Dedifferentiated amniotic fluid mesenchymal stem cell (primary cell): ENCODE measurements around the gene MRLN.

ENCODE experiments used
- DNase-seq: peaks from one replicate; pipeline ENCODE4 v3.0.0-alpha.2; 2016; ENCODE audit errors: extremely low spot score

Gene MRLN

DNA sequence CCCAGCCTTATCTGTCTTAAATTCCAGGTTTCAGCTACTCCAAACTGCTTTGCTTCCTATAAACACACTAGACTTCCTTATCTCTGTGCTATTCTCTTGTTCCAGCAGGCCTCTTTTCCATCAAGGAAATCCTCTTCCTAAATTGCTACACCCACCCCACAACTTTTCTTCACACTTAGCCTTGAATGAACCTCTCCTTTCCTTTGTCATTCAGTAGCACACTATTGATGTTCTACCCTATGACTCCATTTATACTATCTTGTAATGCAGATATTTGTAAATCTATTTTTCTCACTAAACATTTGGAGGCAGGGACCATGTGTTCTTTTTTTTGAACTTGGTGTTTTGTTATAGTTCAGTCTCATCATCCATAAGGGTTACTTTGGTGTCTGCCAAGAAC lies 47.3 kb downstream of the MRLN start:
- DNase-seq: no peak

DNA sequence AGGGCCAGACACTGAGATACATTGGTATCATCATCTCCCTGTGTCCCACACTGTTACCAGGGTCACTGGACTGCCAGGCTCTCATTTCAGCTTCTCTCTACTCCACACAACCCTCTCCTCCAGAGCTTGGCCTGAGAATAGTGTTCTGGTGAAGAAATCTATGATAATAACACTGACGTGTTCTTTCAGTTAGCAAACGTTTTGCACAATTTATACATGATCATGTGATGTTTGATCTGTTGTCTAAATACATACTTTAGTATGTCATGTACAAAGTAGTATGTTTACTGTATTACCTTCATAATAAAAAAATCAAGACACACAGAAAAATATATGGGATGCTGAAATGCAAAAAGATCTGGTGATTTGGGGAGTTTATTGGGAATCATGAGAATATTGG lies 48.6 kb downstream of the MRLN start:
- DNase-seq: no peak

- no peak for DNase-seq
Measured at GRCh38 chr10:59702347-59702746, 50.9 kb downstream of the MRLN start.

DNA sequence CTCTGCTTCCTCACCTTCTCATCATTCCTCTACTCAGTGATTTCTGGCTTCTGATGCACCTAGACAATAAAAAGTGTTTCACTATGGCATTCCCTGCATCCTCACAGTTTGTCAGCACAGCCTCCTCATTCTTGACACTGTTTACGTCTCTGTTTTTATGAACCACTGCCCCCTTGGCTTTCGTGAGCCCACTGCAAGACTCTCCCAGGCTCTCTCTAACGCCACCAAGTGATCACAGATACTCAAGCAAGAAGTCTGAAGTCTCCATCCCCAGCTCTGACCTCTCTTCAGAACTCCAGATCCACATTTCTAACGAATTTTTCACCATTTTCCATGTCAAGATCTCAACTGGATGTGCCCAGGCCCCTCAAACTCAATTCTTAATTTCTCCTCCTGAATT lies 52.5 kb downstream of the MRLN start:
- no peak for DNase-seq

DNA sequence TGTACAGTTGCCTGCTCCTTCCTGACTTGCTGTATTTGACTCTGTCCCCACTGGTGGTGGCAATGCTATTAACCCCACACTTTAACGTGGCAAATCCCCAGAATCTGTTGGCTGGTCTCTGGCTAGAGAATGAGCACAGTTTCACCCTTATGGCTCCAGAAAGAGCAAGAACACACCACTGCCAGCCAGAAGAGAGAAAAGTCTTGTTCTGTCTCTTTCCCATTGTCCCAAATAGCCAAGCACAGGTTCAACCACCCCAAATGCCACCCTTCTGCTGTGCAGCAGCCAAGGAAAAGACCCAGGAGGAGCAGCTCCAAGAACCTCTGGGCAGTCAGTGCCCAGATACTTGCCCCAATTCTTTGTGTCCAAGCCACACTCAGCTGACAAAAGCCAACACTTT lies 54.9 kb downstream of the MRLN start:
- no peak for DNase-seq

DNA sequence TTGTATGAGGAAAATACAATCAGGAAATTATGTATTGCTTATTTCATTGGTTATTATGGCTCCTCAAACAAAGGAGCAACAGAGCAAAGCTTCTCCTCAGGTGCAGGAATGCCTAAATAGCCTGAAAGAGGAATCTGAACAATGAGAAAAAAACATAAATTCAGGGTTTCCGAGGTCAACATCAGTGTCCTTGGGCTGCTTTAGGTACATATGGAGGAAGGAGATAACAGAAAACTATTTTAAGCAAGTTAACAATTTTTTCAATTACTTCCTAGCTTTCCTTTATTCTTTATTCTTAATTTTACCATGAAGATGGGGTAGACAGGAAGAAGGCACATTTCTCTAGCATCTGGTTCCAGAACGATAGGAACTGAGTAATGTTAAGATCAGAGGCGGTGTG lies 57.6 kb downstream of the MRLN start:
- DNase-seq: no peak

- no peak for DNase-seq
Measured at GRCh38 chr10:59694936-59695335, 58.3 kb downstream of the MRLN start.

DNA sequence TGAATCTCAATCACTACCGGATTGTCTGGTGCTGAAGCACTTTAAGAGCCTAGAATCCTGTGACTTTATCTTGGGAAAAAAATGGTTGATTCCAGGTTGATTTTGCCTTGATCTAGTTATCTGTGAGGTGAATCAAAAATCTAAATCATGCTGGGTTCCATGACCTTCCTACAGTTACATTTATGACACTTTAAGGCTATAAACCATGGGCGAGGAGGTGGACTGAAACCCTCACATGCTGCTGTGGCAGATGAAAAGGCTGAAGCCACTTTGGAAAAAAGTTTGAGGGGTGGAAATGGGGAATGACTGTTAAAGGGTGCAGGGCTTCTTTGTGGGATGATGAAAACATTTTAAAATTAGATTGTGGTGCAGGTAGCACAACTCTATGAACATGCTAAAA lies 61.1 kb downstream of the MRLN start:
- DNase-seq: no peak

DNA sequence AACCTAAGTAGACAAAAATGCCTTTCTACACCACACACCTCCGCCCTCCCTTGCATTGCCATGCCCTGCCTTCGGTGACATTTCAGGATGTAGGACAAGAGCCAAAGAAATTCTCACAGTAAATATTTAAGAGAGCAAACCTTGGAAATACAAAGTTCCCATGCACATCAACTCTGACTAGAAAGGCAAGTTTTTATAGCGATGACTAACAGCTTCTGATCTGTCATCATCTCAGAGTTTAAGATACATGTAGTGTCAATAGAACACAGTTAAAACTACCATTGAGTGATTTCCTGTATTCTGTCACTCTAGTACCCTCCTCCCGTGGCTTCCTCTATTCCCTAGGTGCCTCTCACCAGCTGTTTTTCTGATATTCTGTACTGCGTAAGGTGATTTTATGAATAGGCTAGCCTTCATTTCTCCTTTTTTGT lies 64.3 kb downstream of the MRLN start:
- DNase-seq: no peak

DNA sequence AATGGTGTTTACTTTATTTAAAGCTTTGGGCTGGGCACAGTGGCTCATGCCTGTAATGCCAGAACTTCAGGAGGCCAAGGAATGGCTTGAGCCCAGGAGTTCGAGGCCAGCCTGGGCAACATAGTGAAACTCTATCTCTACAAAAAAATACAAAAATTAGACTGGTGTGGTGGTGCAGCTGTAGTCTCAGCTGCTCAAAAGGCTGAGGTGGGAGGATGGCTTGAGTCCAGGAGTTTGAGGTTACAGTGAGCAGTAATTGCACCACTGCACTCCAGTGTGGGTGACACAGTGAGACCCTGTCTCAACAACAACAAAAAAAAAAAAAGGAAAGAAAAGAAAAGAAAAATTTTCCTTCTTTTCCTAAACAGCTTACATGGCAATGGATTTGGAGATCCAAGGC lies 65.6 kb downstream of the MRLN start:
- DNase-seq: no peak
